Thyroid gland (tissue), 4 donors: ENCODE data around the gene TRAF3IP1.

Source experiments
- POLR2A ChIP-seq, 2 donors: fragments of 450-650 bp; IDR thresholded peaks; one replicate each; pipeline ENCODE4 v1.6.1; 2017; ENCODE audit warnings: antibody characterized with exemption in 2 of 2, mild to moderate bottlenecking in 2 of 2, moderate library complexity in 1 of 2
- TF ChIP-seq, protein P1 (sequence below), 6 experiments: fragments of 200-600 bp in 3 of 6; fragments of 450-650 bp in 3 of 6; sonication (generic) in 3 of 6; IDR thresholded peaks; one replicate each; pipeline ENCODE4 v1.5.1; 2016 to 2019; ENCODE audit warnings: antibody characterized with exemption in 6 of 6, mild to moderate bottlenecking in 2 of 6, inconsistent platforms in 1 of 6, moderate library complexity in 1 of 6

GRCh38 chr2:238404406-238405216, 84.3 kb downstream of the TRAF3IP1 start:
- TF ChIP-seq POLR2A (IDR thresholded peaks at IDR 0.05): no peak
- TF ChIP-seq, protein P1, sequence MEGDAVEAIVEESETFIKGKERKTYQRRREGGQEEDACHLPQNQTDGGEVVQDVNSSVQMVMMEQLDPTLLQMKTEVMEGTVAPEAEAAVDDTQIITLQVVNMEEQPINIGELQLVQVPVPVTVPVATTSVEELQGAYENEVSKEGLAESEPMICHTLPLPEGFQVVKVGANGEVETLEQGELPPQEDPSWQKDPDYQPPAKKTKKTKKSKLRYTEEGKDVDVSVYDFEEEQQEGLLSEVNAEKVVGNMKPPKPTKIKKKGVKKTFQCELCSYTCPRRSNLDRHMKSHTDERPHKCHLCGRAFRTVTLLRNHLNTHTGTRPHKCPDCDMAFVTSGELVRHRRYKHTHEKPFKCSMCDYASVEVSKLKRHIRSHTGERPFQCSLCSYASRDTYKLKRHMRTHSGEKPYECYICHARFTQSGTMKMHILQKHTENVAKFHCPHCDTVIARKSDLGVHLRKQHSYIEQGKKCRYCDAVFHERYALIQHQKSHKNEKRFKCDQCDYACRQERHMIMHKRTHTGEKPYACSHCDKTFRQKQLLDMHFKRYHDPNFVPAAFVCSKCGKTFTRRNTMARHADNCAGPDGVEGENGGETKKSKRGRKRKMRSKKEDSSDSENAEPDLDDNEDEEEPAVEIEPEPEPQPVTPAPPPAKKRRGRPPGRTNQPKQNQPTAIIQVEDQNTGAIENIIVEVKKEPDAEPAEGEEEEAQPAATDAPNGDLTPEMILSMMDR (IDR thresholded peaks at IDR 0.05): no peak
